GM12872 (cell line): ENCODE data around the gene RPL29.

Experiments
- TF ChIP-seq, protein P1 (sequence below): IDR thresholded peaks from 3 replicates; pipeline ENCODE4 v1.5.1; 2011; ENCODE audit warnings: low read depth, mild to moderate bottlenecking, low read length, moderate library complexity; ENCODE audit not compliant: insufficient read depth

RPL29 gene

GRCh38 chr3:51995346-51996163 lies at the start of gene RPL29:
Gene RPL29, minus strand, starts transcription at chr3:51995895. Its CDS starts 434 bp downstream, at chr3:51995461.
- TF ChIP-seq, protein P1, sequence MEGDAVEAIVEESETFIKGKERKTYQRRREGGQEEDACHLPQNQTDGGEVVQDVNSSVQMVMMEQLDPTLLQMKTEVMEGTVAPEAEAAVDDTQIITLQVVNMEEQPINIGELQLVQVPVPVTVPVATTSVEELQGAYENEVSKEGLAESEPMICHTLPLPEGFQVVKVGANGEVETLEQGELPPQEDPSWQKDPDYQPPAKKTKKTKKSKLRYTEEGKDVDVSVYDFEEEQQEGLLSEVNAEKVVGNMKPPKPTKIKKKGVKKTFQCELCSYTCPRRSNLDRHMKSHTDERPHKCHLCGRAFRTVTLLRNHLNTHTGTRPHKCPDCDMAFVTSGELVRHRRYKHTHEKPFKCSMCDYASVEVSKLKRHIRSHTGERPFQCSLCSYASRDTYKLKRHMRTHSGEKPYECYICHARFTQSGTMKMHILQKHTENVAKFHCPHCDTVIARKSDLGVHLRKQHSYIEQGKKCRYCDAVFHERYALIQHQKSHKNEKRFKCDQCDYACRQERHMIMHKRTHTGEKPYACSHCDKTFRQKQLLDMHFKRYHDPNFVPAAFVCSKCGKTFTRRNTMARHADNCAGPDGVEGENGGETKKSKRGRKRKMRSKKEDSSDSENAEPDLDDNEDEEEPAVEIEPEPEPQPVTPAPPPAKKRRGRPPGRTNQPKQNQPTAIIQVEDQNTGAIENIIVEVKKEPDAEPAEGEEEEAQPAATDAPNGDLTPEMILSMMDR = no peak

- TF ChIP-seq, protein P1 = peak; percentile 21; the same call in 1 of the 3 replicates
Observed at GRCh38 chr3:52044869-52045619, 49.3 kb upstream of the RPL29 start.

DNA sequence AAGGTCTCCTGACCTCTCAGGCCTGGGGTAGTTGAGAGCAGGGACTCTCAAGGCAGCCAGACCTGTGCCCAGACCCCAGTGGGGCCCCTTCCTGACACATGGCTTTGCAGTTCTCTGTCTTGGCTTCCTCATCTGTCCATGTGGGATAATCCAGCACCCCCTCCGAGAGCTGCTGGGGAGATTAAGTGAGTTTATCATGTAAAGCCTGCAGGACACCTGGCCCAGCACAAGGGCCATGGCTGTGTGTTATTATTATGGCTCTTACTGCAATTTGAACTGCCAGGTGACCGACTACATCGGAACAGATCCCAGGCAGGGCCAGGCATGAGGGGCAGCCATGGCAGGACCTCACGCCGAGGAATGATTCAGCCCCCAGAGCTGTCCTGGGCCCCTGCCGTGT lies 48.1 kb upstream of the RPL29 start:
- TF ChIP-seq, protein P1 = no peak

- TF ChIP-seq, protein P1 = peak; percentile 31; the same call in 2 of the 3 replicates
Observed at GRCh38 chr3:52041118-52041731, 45.5 kb upstream of the RPL29 start.

GRCh38 chr3:52040600-52040999 lies 44.9 kb upstream of the RPL29 start:
- TF ChIP-seq, protein P1 = no peak

GRCh38 chr3:52039846-52040245 lies 44.2 kb upstream of the RPL29 start:
- TF ChIP-seq, protein P1 = no peak

- TF ChIP-seq, protein P1 = no peak
Observed at GRCh38 chr3:52039426-52039825, 43.7 kb upstream of the RPL29 start.
